H1 (cell line): ENCODE measurements around the gene STRN4. TPM values are rescaled to one million over a fixed set of nuclear protein-coding genes. Genes with fewer than 3 reads are reported as not detected.

Source experiments
- CEBPB ChIP-seq: IDR thresholded peaks from 2 replicates; pipeline ENCODE4 v1.6.1; 2012; ENCODE audit warnings: low read depth, low read length
- CTBP2 ChIP-seq: IDR thresholded peaks from 2 replicates; pipeline ENCODE4 v1.7.0; 2011; ENCODE audit warnings: borderline replicate concordance, mild to moderate bottlenecking, moderate library complexity, mixed read lengths, low read length; ENCODE audit not compliant: insufficient read depth, insufficient read length
- EGR1 ChIP-seq: IDR thresholded peaks from 2 replicates; pipeline ENCODE4 v1.6.1; 2011; ENCODE audit warnings: low read depth, low read length, borderline replicate concordance
- GABPA ChIP-seq: IDR thresholded peaks from 2 replicates; pipeline ENCODE4 v1.6.1; 2011; ENCODE audit warnings: mild to moderate bottlenecking, low read length, moderate library complexity, borderline replicate concordance; ENCODE audit not compliant: insufficient read depth
- SIN3A ChIP-seq, 2 experiments: IDR thresholded peaks in 1 of 2; conservative IDR thresholded peaks in 1 of 2; 2 replicates each; pipeline ENCODE4 v1.6.1; 2011 to 2012; ENCODE audit warnings: low read length in 2 of 2, improper control_type of control experiment in 1 of 2, low read depth in 1 of 2, mild to moderate bottlenecking in 1 of 2
- SIRT6 ChIP-seq: IDR thresholded peaks from one replicate; pipeline ENCODE4 v1.7.1; 2012; ENCODE audit warnings: low read length, inconsistent platforms
- polyA plus RNA-seq, 7 experiments: library from polyadenylated mRNA; depleted of rRNA in 3 of 7; stranded (reverse) in 5 of 7; unstranded in 2 of 7; fragments of >200 nt in 5 of 7; fragments of 200-250 nt in 2 of 7; gene quantifications; 1 replicate in 5 of 7; 2 replicates in 1 of 7; 4 replicates in 1 of 7; pipeline versions ENCODE4 v1.2.1 to v1.2.3, GENCODE V29; 2011 to 2013; ENCODE audit warnings: missing spikeins in 2 of 7, mixed read lengths in 2 of 7
- total RNA-seq: library from RNA; stranded (reverse); fragmentation: NEBNext Ultra II Directional; extraction: Animal tissue kit (Norgen Biotek cat#: 25700); gene quantifications from 2 replicates; pipeline ENCODE4 v1.2.1, GENCODE V29; 2021
- TF ChIP-seq, protein P1 (sequence below): IDR thresholded peaks from 2 replicates; pipeline ENCODE4 v1.6.1; 2011; ENCODE audit warnings: low read length, improper control_type of control experiment

STRN4 gene
- total and polyA plus RNA-seq, 2 of the 8 experiments (the other 6 are each of a cell fraction or from before 2014, with no cell fraction given) = 120 to 187 TPM

DNA sequence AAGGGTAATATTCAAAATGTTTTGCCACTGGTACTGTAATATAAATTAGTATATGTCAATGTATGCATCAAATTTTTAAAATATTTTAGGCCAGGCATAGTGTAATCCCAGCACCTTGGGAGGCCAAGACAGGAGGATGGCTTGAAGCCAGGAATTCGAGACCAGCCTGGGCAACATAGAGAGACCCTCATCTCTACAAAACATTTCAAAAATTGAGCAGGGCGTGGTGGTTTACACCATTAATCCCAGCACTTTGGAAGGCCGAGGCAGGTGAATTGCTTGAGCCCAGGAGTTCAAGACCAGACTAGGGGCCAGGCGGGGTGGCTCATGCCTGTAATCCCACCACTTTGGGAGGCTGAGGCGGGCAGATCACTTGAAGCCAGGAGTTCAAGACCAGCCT lies 14.1 kb upstream of the STRN4 start (continued):
- TF ChIP-seq GABPA = no peak
- TF ChIP-seq SIN3A (conservative IDR thresholded peaks at IDR 0.05 in 1 of 2, IDR thresholded peaks at IDR 0.05 in 1 of 2; ENCODE audit: low read depth in 1 of 2, low read length in 2 of 2) = no peak
- no peak for TF ChIP-seq CTBP2
- no peak for TF ChIP-seq EGR1
- no peak for TF ChIP-seq CEBPB
- TF ChIP-seq, protein P1, sequence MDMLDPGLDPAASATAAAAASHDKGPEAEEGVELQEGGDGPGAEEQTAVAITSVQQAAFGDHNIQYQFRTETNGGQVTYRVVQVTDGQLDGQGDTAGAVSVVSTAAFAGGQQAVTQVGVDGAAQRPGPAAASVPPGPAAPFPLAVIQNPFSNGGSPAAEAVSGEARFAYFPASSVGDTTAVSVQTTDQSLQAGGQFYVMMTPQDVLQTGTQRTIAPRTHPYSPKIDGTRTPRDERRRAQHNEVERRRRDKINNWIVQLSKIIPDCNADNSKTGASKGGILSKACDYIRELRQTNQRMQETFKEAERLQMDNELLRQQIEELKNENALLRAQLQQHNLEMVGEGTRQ = no peak
- TF ChIP-seq SIRT6 = no peak
